HepG2 (cell line): ENCODE measurements around the gene ZNF341. TPM values are rescaled to one million over a fixed set of nuclear protein-coding genes. Genes with fewer than 3 reads are reported as not detected.

Experiments used
- CREB1 ChIP-seq, 2 experiments: fragments of 450-650 bp in 1 of 2; IDR thresholded peaks; 2 replicates each; pipeline ENCODE4 v1.6.1; 2016 to 2017; ENCODE audit warnings: control low read depth in 1 of 2, mild to moderate bottlenecking in 1 of 2, missing compliant biosample characterization in 1 of 2, missing genetic modification characterization in 1 of 2
- HNF4A ChIP-seq: sonication (generic); formaldehyde crosslinking; IDR thresholded peaks from 2 replicates; pipeline ENCODE4 v1.4.0; 2020; ENCODE audit warnings: missing genetic modification reagents
- MED8 ChIP-seq: sonication (generic); formaldehyde crosslinking; IDR thresholded peaks from 2 replicates; pipeline ENCODE4 v1.8.1; 2023; ENCODE audit warnings: mild to moderate bottlenecking, missing genetic modification reagents; ENCODE audit not compliant: insufficient replicate concordance
- NCOR1 ChIP-seq: fragments of 200-600 bp; sonication (generic); IDR thresholded peaks from 2 replicates; pipeline ENCODE4 v1.7.0; 2017; ENCODE audit warnings: antibody characterized with exemption, low read length, borderline replicate concordance
- RBFOX2 ChIP-seq: fragments of 200-400 bp; formaldehyde crosslinking; IDR thresholded peaks from 2 replicates; pipeline ENCODE4 v1.6.1; 2017; ENCODE audit warnings: low read depth, mild to moderate bottlenecking, low read length
- ZNF20 ChIP-seq: sonication (generic); formaldehyde crosslinking; IDR thresholded peaks from 2 replicates; pipeline ENCODE4 v1.4.0; 2020; ENCODE audit warnings: mild to moderate bottlenecking, moderate library complexity, missing genetic modification reagents
- ZNF260 ChIP-seq: sonication (generic); formaldehyde crosslinking; IDR thresholded peaks from 2 replicates; pipeline ENCODE4 v1.4.0; 2020; ENCODE audit warnings: missing genetic modification reagents, low read depth, mild to moderate bottlenecking, borderline replicate concordance
- ZNF451 ChIP-seq: sonication (generic); formaldehyde crosslinking; IDR thresholded peaks from 2 replicates; pipeline ENCODE4 v1.5.0; 2020; ENCODE audit warnings: mild to moderate bottlenecking, missing genetic modification reagents
- polyA plus RNA-seq, 8 experiments: library from polyadenylated mRNA; depleted of rRNA in 3 of 8; stranded (reverse) in 7 of 8; unstranded in 1 of 8; fragments of >200 nt; fragmentation: Illumina TruSeq in 4 of 8; extraction: Trizol in 4 of 8; gene quantifications; 2 replicates each; pipeline versions ENCODE4 v1.2.1 to v1.2.3, GENCODE V29; 2011 to 2016; ENCODE audit warnings: low read depth in 4 of 8, missing spikeins in 1 of 8, mixed read lengths in 1 of 8; ENCODE audit not compliant: insufficient read depth in 1 of 8
- total RNA-seq, 5 experiments: library from RNA; depleted of rRNA; stranded (reverse); fragments of >200 nt; fragmentation: Illumina TruSeq; extraction: Trizol; gene quantifications; 2 replicates each; pipeline ENCODE4 v1.2.3, GENCODE V29; 2016; ENCODE audit warnings: low read depth in 1 of 5
- TF ChIP-seq, protein P1 (sequence below): sonication (generic); formaldehyde crosslinking; IDR thresholded peaks from 2 replicates; pipeline ENCODE4 v1.4.0; 2020; ENCODE audit warnings: missing genetic modification reagents
- TF ChIP-seq, protein P2 (sequence below): sonication (generic); formaldehyde crosslinking; IDR thresholded peaks from 2 replicates; pipeline ENCODE4 v1.8.0; 2022; ENCODE audit warnings: mild to moderate bottlenecking, missing genetic modification reagents
- TF ChIP-seq, protein P3 (sequence below): sonication (generic); formaldehyde crosslinking; IDR thresholded peaks from 2 replicates; pipeline ENCODE4 v1.4.0; 2020; ENCODE audit warnings: missing genetic modification reagents, mild to moderate bottlenecking, borderline replicate concordance
- TF ChIP-seq, protein P4 (sequence below): sonication (generic); formaldehyde crosslinking; IDR thresholded peaks from 2 replicates; pipeline ENCODE4 v1.4.0; 2020; ENCODE audit warnings: mild to moderate bottlenecking, missing genetic modification reagents

The ZNF341 gene
- total and polyA plus RNA-seq, 2 of the 13 experiments (the other 11 are each of a cell fraction or from before 2014, with no cell fraction given): 1.1 to 2.2 TPM

DNA sequence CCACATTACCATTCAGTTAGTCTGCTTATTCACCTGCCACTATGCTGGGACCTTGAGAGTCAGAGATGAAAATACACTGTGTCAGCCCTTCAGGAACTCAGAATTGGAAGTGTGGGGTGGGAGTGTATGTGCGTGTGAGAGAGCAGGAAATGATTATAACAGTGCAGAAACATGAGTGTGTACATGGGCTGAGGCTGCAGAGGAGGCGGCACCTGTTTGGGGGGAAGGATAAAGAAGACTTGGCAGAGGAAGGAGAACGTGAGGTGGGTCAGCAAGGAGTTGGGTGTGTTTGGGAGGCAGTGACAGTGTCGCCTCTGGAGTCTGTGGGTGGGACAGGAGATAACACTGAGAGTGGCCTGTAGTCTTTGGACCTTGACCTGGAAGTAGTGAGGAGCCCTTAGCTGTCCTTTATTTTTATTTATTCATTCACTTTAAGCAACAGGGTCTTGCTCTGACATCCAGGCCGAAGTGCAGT, 82.5 kb downstream of the ZNF341 start (continued):
- TF ChIP-seq, protein P1, sequence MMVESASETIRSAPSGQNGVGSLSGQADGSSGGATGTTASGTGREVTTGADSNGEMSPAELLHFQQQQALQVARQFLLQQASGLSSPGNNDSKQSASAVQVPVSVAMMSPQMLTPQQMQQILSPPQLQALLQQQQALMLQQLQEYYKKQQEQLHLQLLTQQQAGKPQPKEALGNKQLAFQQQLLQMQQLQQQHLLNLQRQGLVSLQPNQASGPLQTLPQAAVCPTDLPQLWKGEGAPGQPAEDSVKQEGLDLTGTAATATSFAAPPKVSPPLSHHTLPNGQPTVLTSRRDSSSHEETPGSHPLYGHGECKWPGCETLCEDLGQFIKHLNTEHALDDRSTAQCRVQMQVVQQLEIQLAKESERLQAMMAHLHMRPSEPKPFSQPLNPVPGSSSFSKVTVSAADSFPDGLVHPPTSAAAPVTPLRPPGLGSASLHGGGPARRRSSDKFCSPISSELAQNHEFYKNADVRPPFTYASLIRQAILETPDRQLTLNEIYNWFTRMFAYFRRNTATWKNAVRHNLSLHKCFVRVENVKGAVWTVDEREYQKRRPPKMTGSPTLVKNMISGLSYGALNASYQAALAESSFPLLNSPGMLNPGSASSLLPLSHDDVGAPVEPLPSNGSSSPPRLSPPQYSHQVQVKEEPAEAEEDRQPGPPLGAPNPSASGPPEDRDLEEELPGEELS (CRISPR knock-in tag): peak; percentile 58
- TF ChIP-seq ZNF20 (CRISPR knock-in tag) (no peak), RBFOX2 (no peak), ZNF260 (no peak), NCOR1 (peak; percentile 26; the same call in 1 of the 2 replicates), CREB1 (IDR thresholded peaks at IDR 0.05) (no peak), CREB1 (CRISPR knock-in tag; IDR thresholded peaks at IDR 0.05) (0 out of 2 replicates have a peak, but pooled peaks have one; percentile 37), ZNF451 (CRISPR knock-in tag) (0 out of 2 replicates have a peak, but pooled peaks have one; percentile 18), MED8 (CRISPR knock-in tag) (peak; percentile 31), HNF4A (peak; percentile 79)
- TF ChIP-seq, protein P2, sequence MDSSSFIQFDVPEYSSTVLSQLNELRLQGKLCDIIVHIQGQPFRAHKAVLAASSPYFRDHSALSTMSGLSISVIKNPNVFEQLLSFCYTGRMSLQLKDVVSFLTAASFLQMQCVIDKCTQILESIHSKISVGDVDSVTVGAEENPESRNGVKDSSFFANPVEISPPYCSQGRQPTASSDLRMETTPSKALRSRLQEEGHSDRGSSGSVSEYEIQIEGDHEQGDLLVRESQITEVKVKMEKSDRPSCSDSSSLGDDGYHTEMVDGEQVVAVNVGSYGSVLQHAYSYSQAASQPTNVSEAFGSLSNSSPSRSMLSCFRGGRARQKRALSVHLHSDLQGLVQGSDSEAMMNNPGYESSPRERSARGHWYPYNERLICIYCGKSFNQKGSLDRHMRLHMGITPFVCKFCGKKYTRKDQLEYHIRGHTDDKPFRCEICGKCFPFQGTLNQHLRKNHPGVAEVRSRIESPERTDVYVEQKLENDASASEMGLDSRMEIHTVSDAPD (CRISPR knock-in tag): no peak
- TF ChIP-seq, protein P3, sequence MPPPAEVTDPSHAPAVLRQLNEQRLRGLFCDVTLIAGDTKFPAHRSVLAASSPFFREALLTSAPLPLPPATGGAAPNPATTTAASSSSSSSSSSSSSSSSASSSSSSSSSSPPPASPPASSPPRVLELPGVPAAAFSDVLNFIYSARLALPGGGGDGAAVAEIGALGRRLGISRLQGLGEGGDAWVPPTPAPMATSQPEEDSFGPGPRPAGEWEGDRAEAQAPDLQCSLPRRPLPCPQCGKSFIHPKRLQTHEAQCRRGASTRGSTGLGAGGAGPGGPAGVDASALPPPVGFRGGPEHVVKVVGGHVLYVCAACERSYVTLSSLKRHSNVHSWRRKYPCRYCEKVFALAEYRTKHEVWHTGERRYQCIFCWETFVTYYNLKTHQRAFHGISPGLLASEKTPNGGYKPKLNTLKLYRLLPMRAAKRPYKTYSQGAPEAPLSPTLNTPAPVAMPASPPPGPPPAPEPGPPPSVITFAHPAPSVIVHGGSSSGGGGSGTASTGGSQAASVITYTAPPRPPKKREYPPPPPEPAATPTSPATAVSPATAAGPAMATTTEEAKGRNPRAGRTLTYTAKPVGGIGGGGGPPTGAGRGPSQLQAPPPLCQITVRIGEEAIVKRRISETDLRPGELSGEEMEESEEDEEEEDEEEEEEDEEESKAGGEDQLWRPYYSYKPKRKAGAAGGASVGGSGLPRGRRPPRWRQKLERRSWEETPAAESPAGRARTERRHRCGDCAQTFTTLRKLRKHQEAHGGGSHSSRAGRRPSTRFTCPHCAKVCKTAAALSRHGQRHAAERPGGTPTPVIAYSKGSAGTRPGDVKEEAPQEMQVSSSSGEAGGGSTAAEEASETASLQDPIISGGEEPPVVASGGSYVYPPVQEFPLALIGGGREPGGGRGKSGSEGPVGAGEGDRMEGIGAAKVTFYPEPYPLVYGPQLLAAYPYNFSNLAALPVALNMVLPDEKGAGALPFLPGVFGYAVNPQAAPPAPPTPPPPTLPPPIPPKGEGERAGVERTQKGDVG (CRISPR knock-in tag): 0 out of 2 replicates have a peak, but pooled peaks have one; percentile 33
- TF ChIP-seq, protein P4, sequence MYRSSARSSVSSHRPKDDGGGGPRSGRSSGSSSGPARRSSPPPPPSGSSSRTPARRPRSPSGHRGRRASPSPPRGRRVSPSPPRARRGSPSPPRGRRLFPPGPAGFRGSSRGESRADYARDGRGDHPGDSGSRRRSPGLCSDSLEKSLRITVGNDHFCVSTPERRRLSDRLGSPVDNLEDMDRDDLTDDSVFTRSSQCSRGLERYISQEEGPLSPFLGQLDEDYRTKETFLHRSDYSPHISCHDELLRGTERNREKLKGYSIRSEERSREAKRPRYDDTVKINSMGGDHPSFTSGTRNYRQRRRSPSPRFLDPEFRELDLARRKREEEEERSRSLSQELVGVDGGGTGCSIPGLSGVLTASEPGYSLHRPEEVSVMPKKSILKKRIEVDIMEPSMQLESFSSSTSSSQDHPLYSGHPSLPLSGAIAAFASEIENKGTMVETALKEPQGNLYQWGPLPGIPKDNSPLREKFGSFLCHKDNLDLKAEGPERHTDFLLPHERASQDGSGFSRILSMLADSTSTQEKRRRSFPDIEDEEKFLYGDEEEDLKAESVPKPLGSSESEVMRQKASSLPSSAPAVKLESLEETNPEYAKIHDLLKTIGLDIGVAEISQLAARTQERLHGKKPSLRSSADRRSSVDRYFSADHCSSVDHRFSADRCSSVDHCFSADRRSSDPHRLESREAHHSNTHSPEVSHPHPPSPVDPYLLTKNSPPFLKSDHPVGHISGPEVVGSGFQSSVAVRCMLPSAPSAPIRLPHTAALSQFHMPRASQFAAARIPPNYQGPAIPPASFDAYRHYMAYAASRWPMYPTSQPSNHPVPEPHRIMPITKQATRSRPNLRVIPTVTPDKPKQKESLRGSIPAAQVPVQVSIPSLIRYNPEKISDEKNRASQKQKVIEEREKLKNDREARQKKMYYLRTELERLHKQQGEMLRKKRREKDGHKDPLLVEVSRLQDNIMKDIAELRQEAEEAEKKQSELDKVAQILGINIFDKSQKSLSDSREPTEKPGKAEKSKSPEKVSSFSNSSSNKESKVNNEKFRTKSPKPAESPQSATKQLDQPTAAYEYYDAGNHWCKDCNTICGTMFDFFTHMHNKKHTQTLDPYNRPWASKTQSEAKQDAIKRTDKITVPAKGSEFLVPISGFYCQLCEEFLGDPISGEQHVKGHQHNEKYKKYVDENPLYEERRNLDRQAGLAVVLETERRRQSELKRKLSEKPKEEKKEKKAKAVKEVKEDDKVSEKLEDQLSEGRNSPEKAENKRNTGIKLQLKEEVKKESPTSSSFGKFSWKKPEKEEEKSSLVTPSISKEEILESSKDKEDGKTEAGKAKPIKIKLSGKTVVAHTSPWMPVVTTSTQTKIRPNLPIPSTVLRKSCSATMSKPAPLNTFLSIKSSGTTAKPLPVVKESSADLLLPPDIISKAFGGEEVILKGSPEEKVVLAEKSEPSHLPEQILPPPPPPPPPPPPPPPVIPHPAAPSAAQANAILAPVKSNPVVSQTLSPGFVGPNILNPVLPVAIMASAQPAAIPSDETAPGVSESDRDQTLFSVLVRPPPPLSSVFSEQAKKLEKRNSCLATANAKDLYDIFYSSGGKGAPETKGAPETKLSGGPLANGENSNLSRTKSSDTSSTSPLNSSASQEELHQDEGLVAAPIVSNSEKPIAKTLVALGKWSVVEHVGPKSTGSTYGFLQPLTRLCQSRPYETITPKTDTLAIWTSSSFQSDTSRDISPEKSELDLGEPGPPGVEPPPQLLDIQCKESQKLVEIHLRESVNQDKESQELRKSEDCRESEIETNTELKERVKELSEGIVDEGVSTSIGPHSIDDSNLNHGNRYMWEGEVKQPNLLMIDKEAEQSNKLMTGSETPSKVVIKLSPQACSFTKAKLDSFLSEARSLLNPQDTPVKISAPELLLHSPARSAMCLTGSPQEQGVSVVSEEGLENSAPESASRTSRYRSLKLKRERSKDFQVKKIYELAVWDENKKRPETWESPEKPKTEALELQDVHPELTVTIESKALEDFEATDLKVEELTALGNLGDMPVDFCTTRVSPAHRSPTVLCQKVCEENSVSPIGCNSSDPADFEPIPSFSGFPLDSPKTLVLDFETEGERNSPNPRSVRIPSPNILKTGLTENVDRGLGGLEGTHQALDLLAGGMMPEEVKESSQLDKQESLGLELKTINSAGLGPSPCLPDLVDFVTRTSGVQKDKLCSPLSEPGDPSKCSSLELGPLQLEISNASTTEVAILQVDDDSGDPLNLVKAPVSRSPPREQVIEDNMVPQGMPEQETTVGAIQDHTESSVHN (CRISPR knock-in tag): 0 out of 2 replicates have a peak, but pooled peaks have one; percentile 11
